NCI-H146 treated with DMSO at 0.1 percent for 48 hours (cell line): Measurements from ENCODE around the gene LTF.
A peak's percentile ranks its signal among the peaks of the same experiment; 100 is the strongest.
"Not testable (repeated sequence)": the region's sequence is repeated elsewhere in the genome, so short reads cannot be mapped to it uniquely, and the experiment has no call there.

Source experiments
- DNase-seq: peaks from one replicate; lab custom pipeline; 2025; ENCODE audit not compliant: unreplicated experiment; lab: John Stamatoyannopoulos, UW

Gene LTF

GRCh38 chr3:46447228-46447985 lies 17.3 kb downstream of the LTF start:
- DNase-seq = no peak

GRCh38 chr3:46442576-46443530 lies 21.9 kb downstream of the LTF start:
- DNase-seq = no peak

- no peak for DNase-seq
Measured at GRCh38 chr3:46440531-46441294, 24.0 kb downstream of the LTF start.

GRCh38 chr3:46438831-46439230 lies 25.9 kb downstream of the LTF start:
- DNase-seq = no peak

- DNase-seq = no peak
Measured at GRCh38 chr3:46435081-46435726, 29.5 kb downstream of the LTF start.

GRCh38 chr3:46433841-46434240 lies 30.9 kb downstream of the LTF start:
- no peak for DNase-seq

- DNase-seq = not testable (repeated sequence)
Measured at GRCh38 chr3:46433118-46433517, 31.6 kb downstream of the LTF start.

- not testable (repeated sequence) for DNase-seq
Measured at GRCh38 chr3:46431905-46432304, 32.8 kb downstream of the LTF start.

- DNase-seq = not testable (repeated sequence)
Measured at GRCh38 chr3:46430879-46431278, 33.8 kb downstream of the LTF start.

- no peak for DNase-seq
Measured at GRCh38 chr3:46429671-46430070, 35.0 kb downstream of the LTF start.

- DNase-seq = no peak
Measured at GRCh38 chr3:46429250-46429649, 35.5 kb downstream of the LTF start.

GRCh38 chr3:46427916-46428833 lies 36.5 kb downstream of the LTF start:
- DNase-seq = no peak

- DNase-seq = not testable (repeated sequence)
Measured at GRCh38 chr3:46427404-46427803, 37.3 kb downstream of the LTF start.

GRCh38 chr3:46426476-46426875 lies 38.2 kb downstream of the LTF start:
- DNase-seq = not testable (repeated sequence)

- DNase-seq = no peak
Measured at GRCh38 chr3:46423588-46423987, 41.1 kb downstream of the LTF start.

- DNase-seq = peak; percentile 21
Measured at GRCh38 chr3:46422617-46423016, 42.1 kb downstream of the LTF start.

GRCh38 chr3:46420931-46421330 lies 43.8 kb downstream of the LTF start:
- DNase-seq = no peak

- no peak for DNase-seq
Measured at GRCh38 chr3:46419816-46420215, 44.9 kb downstream of the LTF start.

GRCh38 chr3:46417841-46418611 lies 46.7 kb downstream of the LTF start:
- no peak for DNase-seq
